WTC11 (cell line): ENCODE data around the gene POMT1. TPM values are rescaled to one million over a fixed set of nuclear protein-coding genes. Genes with fewer than 3 reads are reported as not detected.

Experiments used
- ATAC-seq: fragments of 200-7000 bp; cut with Tn5 transposase; 2 replicates; pipeline ENCODE4 v1.10.0; 2021; ENCODE audit warnings: mild to moderate bottlenecking, moderate library complexity
- Bru-seq: library from RNA; stranded (reverse); fragments of 400-500 nt; gene quantifications from one replicate; lab custom pipeline; 2021; lab: Mats Ljungman, UMichigan
- CTCF ChIA-PET: fragments of 300-600 bp; sonication (Branson Sonifier 250); formaldehyde crosslinking; loops from one replicate; lab custom pipeline; 2021; ENCODE audit warnings: antibody characterized with exemption; lab: Charles Lee
- POLR2A ChIA-PET: fragments of 350-600 bp; sonication (Branson Sonifier 250); formaldehyde crosslinking; loops from one replicate; lab custom pipeline; 2021; ENCODE audit warnings: antibody characterized with exemption; lab: Charles Lee
- DNase-seq: peaks from one replicate; pipeline ENCODE4 v3.0.0; 2021; ENCODE audit warnings: low spot score
- H3K27ac Mint-ChIP-seq: 2 replicates; pipeline ENCODE4 v1.8.0; 2021; ENCODE audit warnings: mixed read lengths
- H3K27me3 Mint-ChIP-seq: 2 replicates; pipeline ENCODE4 v1.8.0; 2021; ENCODE audit warnings: low read depth, mild to moderate bottlenecking, moderate library complexity, mixed read lengths
- H3K36me3 Mint-ChIP-seq: 2 replicates; pipeline ENCODE4 v1.8.0; 2021; ENCODE audit warnings: mixed read lengths
- H3K4me1 Mint-ChIP-seq: 2 replicates; pipeline ENCODE4 v1.8.0; 2022; ENCODE audit warnings: mixed read lengths
- H3K4me3 Mint-ChIP-seq: 2 replicates; pipeline ENCODE4 v1.8.0; 2021; ENCODE audit warnings: mild to moderate bottlenecking, moderate library complexity, mixed read lengths
- H3K9me3 Mint-ChIP-seq: 2 replicates; pipeline ENCODE4 v1.8.0; 2021; ENCODE audit warnings: mixed read lengths
- ATF3 ChIP-seq: sonication (generic); formaldehyde crosslinking; conservative IDR thresholded peaks from 2 replicates; pipeline ENCODE4 v1.8.1; 2022; ENCODE audit warnings: mild to moderate bottlenecking, missing genetic modification reagents
- ETV6 ChIP-seq: sonication (generic); formaldehyde crosslinking; IDR thresholded peaks from 2 replicates; pipeline ENCODE4 v1.8.1; 2022; ENCODE audit warnings: mild to moderate bottlenecking, missing genetic modification reagents
- FOXP1 ChIP-seq: sonication (generic); formaldehyde crosslinking; IDR thresholded peaks from 2 replicates; pipeline ENCODE4 v1.8.0; 2022; ENCODE audit warnings: missing genetic modification reagents, mild to moderate bottlenecking, moderate library complexity, borderline replicate concordance
- GABPB1 ChIP-seq: sonication (generic); formaldehyde crosslinking; IDR thresholded peaks from 2 replicates; pipeline ENCODE4 v1.8.1; 2023; ENCODE audit warnings: mild to moderate bottlenecking, missing genetic modification reagents
- GTF2I ChIP-seq: fragments of 250-450 bp; sonication (Bioruptor Pico); conservative IDR thresholded peaks from 2 replicates; pipeline ENCODE4 v1.4.0; 2021; ENCODE audit warnings: mild to moderate bottlenecking
- HMGA2 ChIP-seq: fragments of 250-450 bp; sonication (Bioruptor Pico); IDR thresholded peaks from 2 replicates; pipeline ENCODE4 v1.4.0; 2021; ENCODE audit warnings: mild to moderate bottlenecking, moderate library complexity
- NFATC4 ChIP-seq: fragments of 250-450 bp; sonication (Bioruptor Pico); IDR thresholded peaks from 2 replicates; pipeline ENCODE4 v1.9.0; 2021; ENCODE audit warnings: mild to moderate bottlenecking
- PRRX2 ChIP-seq: fragments of 250-450 bp; sonication (Bioruptor Pico); IDR thresholded peaks from 2 replicates; pipeline ENCODE4 v1.8.0; 2021; ENCODE audit warnings: mild to moderate bottlenecking
- RELA ChIP-seq: sonication (generic); formaldehyde crosslinking; IDR thresholded peaks from 2 replicates; pipeline ENCODE4 v1.8.1; 2022; ENCODE audit warnings: missing genetic modification reagents, mild to moderate bottlenecking, borderline replicate concordance
- RORB ChIP-seq: fragments of 250-450 bp; sonication (Bioruptor Pico); IDR thresholded peaks from 2 replicates; pipeline ENCODE4 v1.9.0; 2021; ENCODE audit warnings: mild to moderate bottlenecking
- TEAD4 ChIP-seq: sonication (generic); formaldehyde crosslinking; IDR thresholded peaks from 2 replicates; pipeline ENCODE4 v1.8.0; 2022; ENCODE audit warnings: mild to moderate bottlenecking, missing genetic modification reagents
- ZNF121 ChIP-seq: sonication (generic); formaldehyde crosslinking; IDR thresholded peaks from 2 replicates; pipeline ENCODE4 v1.8.0; 2023; ENCODE audit warnings: missing genetic modification reagents
- ZNF219 ChIP-seq: sonication (generic); formaldehyde crosslinking; IDR thresholded peaks from 2 replicates; pipeline ENCODE4 v1.8.0; 2023; ENCODE audit warnings: missing genetic modification reagents, mild to moderate bottlenecking, borderline replicate concordance
- ZNF263 ChIP-seq: sonication (generic); formaldehyde crosslinking; IDR thresholded peaks from 2 replicates; pipeline ENCODE4 v1.8.1; 2022; ENCODE audit warnings: low read depth, mild to moderate bottlenecking, moderate library complexity, missing genetic modification reagents
- ZNF396 ChIP-seq: fragments of 250-450 bp; sonication (Bioruptor Pico); IDR thresholded peaks from 2 replicates; pipeline ENCODE4 v1.8.0; 2021; ENCODE audit warnings: mild to moderate bottlenecking, moderate library complexity, borderline replicate concordance
- ZNF532 ChIP-seq: fragments of 250-450 bp; sonication (Bioruptor Pico); IDR thresholded peaks from 2 replicates; pipeline ENCODE4 v1.9.0; 2021; ENCODE audit warnings: mild to moderate bottlenecking, borderline replicate concordance
- ZSCAN18 ChIP-seq: fragments of 250-450 bp; sonication (Bioruptor Pico); IDR thresholded peaks from 2 replicates; pipeline ENCODE4 v2.1.2; 2022; ENCODE audit warnings: mild to moderate bottlenecking, moderate library complexity
- long read RNA-seq, 3 experiments: library from RNA in 1 of 3; library from capped mRNA in 1 of 3; library from polyadenylated mRNA in 1 of 3; unstranded in 2 of 3; stranded (forward) in 1 of 3; transcript quantifications; one replicate each; pipeline ENCODE4 v2.0.0, GENCODE V29; 2021
- total RNA-seq: library from RNA; stranded (reverse); gene quantifications from 3 replicates; pipeline ENCODE4 v1.2.3, GENCODE V29; 2021
- TF ChIP-seq, protein P1 (sequence below): sonication (generic); formaldehyde crosslinking; IDR thresholded peaks from 2 replicates; pipeline ENCODE4 v1.8.1; 2023; ENCODE audit warnings: mild to moderate bottlenecking, moderate library complexity, missing genetic modification reagents
- TF ChIP-seq, protein P2 (sequence below): sonication (generic); formaldehyde crosslinking; IDR thresholded peaks from 2 replicates; pipeline ENCODE4 v1.8.0; 2022; ENCODE audit warnings: mild to moderate bottlenecking, missing genetic modification reagents
- TF ChIP-seq, protein P3 (sequence below): sonication (generic); formaldehyde crosslinking; IDR thresholded peaks from 2 replicates; pipeline ENCODE4 v1.8.1; 2023; ENCODE audit warnings: mild to moderate bottlenecking, missing genetic modification reagents, moderate library complexity

POMT1 gene, protein sequence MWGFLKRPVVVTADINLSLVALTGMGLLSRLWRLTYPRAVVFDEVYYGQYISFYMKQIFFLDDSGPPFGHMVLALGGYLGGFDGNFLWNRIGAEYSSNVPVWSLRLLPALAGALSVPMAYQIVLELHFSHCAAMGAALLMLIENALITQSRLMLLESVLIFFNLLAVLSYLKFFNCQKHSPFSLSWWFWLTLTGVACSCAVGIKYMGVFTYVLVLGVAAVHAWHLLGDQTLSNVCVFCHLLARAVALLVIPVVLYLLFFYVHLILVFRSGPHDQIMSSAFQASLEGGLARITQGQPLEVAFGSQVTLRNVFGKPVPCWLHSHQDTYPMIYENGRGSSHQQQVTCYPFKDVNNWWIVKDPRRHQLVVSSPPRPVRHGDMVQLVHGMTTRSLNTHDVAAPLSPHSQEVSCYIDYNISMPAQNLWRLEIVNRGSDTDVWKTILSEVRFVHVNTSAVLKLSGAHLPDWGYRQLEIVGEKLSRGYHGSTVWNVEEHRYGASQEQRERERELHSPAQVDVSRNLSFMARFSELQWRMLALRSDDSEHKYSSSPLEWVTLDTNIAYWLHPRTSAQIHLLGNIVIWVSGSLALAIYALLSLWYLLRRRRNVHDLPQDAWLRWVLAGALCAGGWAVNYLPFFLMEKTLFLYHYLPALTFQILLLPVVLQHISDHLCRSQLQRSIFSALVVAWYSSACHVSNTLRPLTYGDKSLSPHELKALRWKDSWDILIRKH
- total RNA-seq = 35.2 to 36.4 TPM (median 36.2 TPM) in 3 replicates
- percentile 56 among the genes with signal in this experiment for Bru-seq, nascent RNA
- long read RNA-seq, experiment 1, transcript POMT1-205 (18 exons, 2,821 nt) = minor isoform, 8 of 111 reads
- long read RNA-seq, experiment 1, transcript POMT1-201 (19 exons, 2,912 nt) = minor isoform, 12 of 111 reads
- long read RNA-seq, experiment 1, transcript POMT1-204 (20 exons, 3,038 nt) = major isoform, 24 of 111 reads
- long read RNA-seq, experiment 1, partial matches to known transcripts = 11 of 111 reads
- long read RNA-seq, experiment 1, other reads (novel, unspliced or antisense) = 53 of 111 reads
- long read RNA-seq, experiment 2, partial matches to known transcripts = 7 of 20 reads
- long read RNA-seq, experiment 2, other reads (novel, unspliced or antisense) = 8 of 20 reads
- long read RNA-seq, experiment 3, partial matches to known transcripts = 1 of 17 reads
- long read RNA-seq, experiment 3, other reads (novel, unspliced or antisense) = 9 of 17 reads

GRCh38 chr9:131502781-131503625 is at the start of gene POMT1:
Gene POMT1 (plus strand): TSS chr9:131502918. CDS start chr9:131504219, 1,301 bp downstream.
- Mint-ChIP-seq H3K9me3 (no peaks in the 10 kb centered on the region), H3K27ac (peak within 1 kb of the TSS; percentile 76; the same call in 1 of the 2 replicates), H3K4me1 (peaks cover 18% of the 10 kb centered on the region), H3K4me3 (peak within 1 kb of the TSS; percentile 87), H3K27me3 (peaks cover 9% of the 10 kb centered on the region), H3K36me3 (peaks cover 35% of the 10 kb centered on the region)
- DNase-seq = peak; percentile 87
- ChIA-PET POLR2A (interaction anchor here (0.5 to 0.8 kb wide), 3 partner anchors 110 to 1464 kb away, joined by 3 to 5 read pairs (median 3); no protein-coding TSS in a partner anchor), CTCF (interaction anchor here (0.8 to 2.0 kb wide), 9 partner anchors 24 to 228 kb away, joined by 3 to 9 read pairs (median 3); no protein-coding TSS in a partner anchor)
- peak; percentile 66 for ATAC-seq
- TF ChIP-seq HMGA2 (CRISPR knock-in tag) (no peak), ZNF263 (CRISPR knock-in tag) (peak; percentile 47; the same call in 1 of the 2 replicates), GABPB1 (CRISPR knock-in tag) (0 out of 2 replicates have a peak, but pooled peaks have one; percentile 21), ZSCAN18 (CRISPR knock-in tag) (no peak), RORB (CRISPR knock-in tag) (no peak), ZNF121 (peak; percentile 27; the same call in 1 of the 2 replicates), GTF2I (CRISPR knock-in tag) (no peak), NFATC4 (CRISPR knock-in tag) (no peak), TEAD4 (CRISPR knock-in tag) (no peak), ZNF219 (CRISPR knock-in tag) (no peak), ZNF532 (CRISPR knock-in tag) (no peak), ETV6 (CRISPR knock-in tag) (peak; percentile 71; the same call in 1 of the 2 replicates), ATF3 (CRISPR knock-in tag) (no peak), PRRX2 (CRISPR knock-in tag) (no peak), RELA (CRISPR knock-in tag) (0 out of 2 replicates have a peak, but pooled peaks have one; percentile 62), ZNF396 (CRISPR knock-in tag) (no peak), FOXP1 (CRISPR knock-in tag) (0 out of 2 replicates have a peak, but pooled peaks have one; percentile 23)
- TF ChIP-seq, protein P1, sequence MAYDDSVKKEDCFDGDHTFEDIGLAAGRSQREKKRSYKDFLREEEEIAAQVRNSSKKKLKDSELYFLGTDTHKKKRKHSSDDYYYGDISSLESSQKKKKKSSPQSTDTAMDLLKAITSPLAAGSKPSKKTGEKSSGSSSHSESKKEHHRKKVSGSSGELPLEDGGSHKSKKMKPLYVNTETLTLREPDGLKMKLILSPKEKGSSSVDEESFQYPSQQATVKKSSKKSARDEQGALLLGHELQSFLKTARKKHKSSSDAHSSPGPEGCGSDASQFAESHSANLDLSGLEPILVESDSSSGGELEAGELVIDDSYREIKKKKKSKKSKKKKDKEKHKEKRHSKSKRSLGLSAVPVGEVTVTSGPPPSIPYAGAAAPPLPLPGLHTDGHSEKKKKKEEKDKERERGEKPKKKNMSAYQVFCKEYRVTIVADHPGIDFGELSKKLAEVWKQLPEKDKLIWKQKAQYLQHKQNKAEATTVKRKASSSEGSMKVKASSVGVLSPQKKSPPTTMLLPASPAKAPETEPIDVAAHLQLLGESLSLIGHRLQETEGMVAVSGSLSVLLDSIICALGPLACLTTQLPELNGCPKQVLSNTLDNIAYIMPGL = peak; percentile 97
- TF ChIP-seq, protein P2, sequence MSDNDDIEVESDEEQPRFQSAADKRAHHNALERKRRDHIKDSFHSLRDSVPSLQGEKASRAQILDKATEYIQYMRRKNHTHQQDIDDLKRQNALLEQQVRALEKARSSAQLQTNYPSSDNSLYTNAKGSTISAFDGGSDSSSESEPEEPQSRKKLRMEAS (CRISPR knock-in tag) = peak; percentile 91
- TF ChIP-seq, protein P3, sequence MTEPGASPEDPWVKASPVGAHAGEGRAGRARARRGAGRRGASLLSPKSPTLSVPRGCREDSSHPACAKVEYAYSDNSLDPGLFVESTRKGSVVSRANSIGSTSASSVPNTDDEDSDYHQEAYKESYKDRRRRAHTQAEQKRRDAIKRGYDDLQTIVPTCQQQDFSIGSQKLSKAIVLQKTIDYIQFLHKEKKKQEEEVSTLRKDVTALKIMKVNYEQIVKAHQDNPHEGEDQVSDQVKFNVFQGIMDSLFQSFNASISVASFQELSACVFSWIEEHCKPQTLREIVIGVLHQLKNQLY (CRISPR knock-in tag) = peak; percentile 81; the same call in 1 of the 2 replicates
